Left lung (tissue), 10 donors: ENCODE measurements around the gene GPC5. TPM values are rescaled to one million over a fixed set of nuclear protein-coding genes. Genes with fewer than 3 reads are reported as not detected.

Experiments used
- ATAC-seq: fragments of 200-7000 bp; cut with Tn5 transposase; one replicate; pipeline ENCODE4 v1.9.1; 2020; ENCODE audit warnings: moderate library complexity
- DNase-seq, 4 donors: peaks; one replicate each; pipeline ENCODE4 v3.0.0-alpha.2; 2013 to 2020
- H3K27ac ChIP-seq, 2 donors: fragments of 200-600 bp; sonication (generic) in 1 of 2; one replicate each; pipeline versions ENCODE4 v1.5.0 to v1.8.0; 2020 to 2021
- H3K27me3 ChIP-seq, 2 donors: fragments of 200-600 bp; sonication (generic) in 1 of 2; one replicate each; pipeline versions ENCODE4 v1.5.0 to v1.8.0; 2020 to 2021
- H3K36me3 ChIP-seq, 2 donors: fragments of 200-600 bp; sonication (generic) in 1 of 2; one replicate each; pipeline versions ENCODE4 v1.5.0 to v1.8.0; 2020 to 2021
- H3K4me1 ChIP-seq, 2 donors: fragments of 200-600 bp; one replicate each; pipeline ENCODE4 v1.8.0; 2021
- H3K4me3 ChIP-seq, 2 donors: fragments of 200-600 bp; sonication (generic) in 1 of 2; one replicate each; pipeline versions ENCODE4 v1.5.0 to v1.8.0; 2020 to 2021; ENCODE audit warnings: mild to moderate bottlenecking in 1 of 2
- H3K9me3 ChIP-seq, 2 donors: fragments of 200-600 bp; sonication (generic) in 1 of 2; one replicate each; pipeline versions ENCODE4 v1.5.0 to v1.8.0; 2020 to 2021
- CTCF ChIP-seq, 2 donors: fragments of 200-600 bp; sonication (generic) in 1 of 2; IDR thresholded peaks; one replicate each; pipeline versions ENCODE4 v1.5.0 to v1.8.0; 2021; ENCODE audit warnings: antibody characterized with exemption in 2 of 2
- intact Hi-C, 2 donors: fragments of 100-400 bp; cut with DNase I; formaldehyde crosslinking; loops; one replicate each; pipeline versions ENCODE4 v1.11.2 to v1.14.2; 2022
- polyA plus RNA-seq, 6 donors: library from polyadenylated mRNA; unstranded; fragments of 120-200 nt; gene quantifications; one replicate each; pipeline ENCODE4 v1.2.1, GENCODE V29; 2013; ENCODE audit not compliant: insufficient read length in 6 of 6
- total RNA-seq, 2 donors: library from RNA; stranded (reverse); fragmentation: NEBNext Ultra II Directional; extraction: Animal tissue kit (Norgen Biotek cat#: 25700); gene quantifications; one replicate each; pipeline ENCODE4 v1.2.1, GENCODE V29; 2021
- donor health status: DM: no; HTN: yes; CAD: no.
- donor health status: DM: no; HTN: no; CAD: no.

Gene GPC5
- total and polyA plus RNA-seq, 8 donors = 9.2 to 19.5 (median 11.5) TPM

GRCh38 chr13:92804346-92804745 lies 1405.9 kb downstream of the GPC5 start:
- DNase-seq (no peak), ATAC-seq (no peak)
- intact Hi-C loops = no loop called here
- no peak for TF ChIP-seq CTCF (IDR thresholded peaks at IDR 0.05)
- H3K27me3 ChIP-seq = no peaks in the 10 kb centered on the region
- no peak overlapping the region for H3K27ac ChIP-seq
- peaks cover 3 to 6% of the 10 kb centered on the region in 2 donors for H3K4me1 ChIP-seq
- no peak overlapping the region for H3K4me3 ChIP-seq
- H3K9me3 ChIP-seq = peaks cover 0 to 2% of the 10 kb centered on the region in 2 donors
- no peaks in the 10 kb centered on the region for H3K36me3 ChIP-seq

GRCh38 chr13:92804926-92805325 lies 1406.5 kb downstream of the GPC5 start:
- peaks cover 3 to 6% of the 10 kb centered on the region in 2 donors for H3K4me1 ChIP-seq
- ATAC-seq (no peak), DNase-seq (no peak)
- no peak overlapping the region for H3K4me3 ChIP-seq
- intact Hi-C loops = no loop called here
- H3K9me3 ChIP-seq = peaks cover 0 to 2% of the 10 kb centered on the region in 2 donors
- no peak overlapping the region for H3K27ac ChIP-seq
- no peaks in the 10 kb centered on the region for H3K36me3 ChIP-seq
- no peaks in the 10 kb centered on the region for H3K27me3 ChIP-seq
- no peak for TF ChIP-seq CTCF (IDR thresholded peaks at IDR 0.05)

GRCh38 chr13:92805766-92806165 lies 1407.3 kb downstream of the GPC5 start:
- Histone ChIP-seq H3K4me3 (peak overlapping the region; percentile 4 to 33), H3K9me3 (peaks cover 0 to 2% of the 10 kb centered on the region in 2 donors), H3K27me3 (no peaks in the 10 kb centered on the region), H3K36me3 (no peaks in the 10 kb centered on the region), H3K27ac (peak overlapping the region; percentile 54 to 62), H3K4me1 (peaks cover 3 to 6% of the 10 kb centered on the region in 2 donors)
- DNase-seq (no peak), ATAC-seq (peak; percentile 59)
- intact Hi-C loops = no loop called here
- no peak for TF ChIP-seq CTCF (IDR thresholded peaks at IDR 0.05)

GRCh38 chr13:92806215-92806614 lies 1407.8 kb downstream of the GPC5 start:
- Histone ChIP-seq H3K27ac (peak overlapping the region; percentile 54 to 62), H3K4me3 (peak overlapping the region; percentile 4 to 33), H3K27me3 (no peaks in the 10 kb centered on the region), H3K4me1 (peaks cover 3 to 6% of the 10 kb centered on the region in 2 donors), H3K36me3 (no peaks in the 10 kb centered on the region), H3K9me3 (peaks cover 0 to 2% of the 10 kb centered on the region in 2 donors)
- TF ChIP-seq CTCF (IDR thresholded peaks at IDR 0.05) = no peak
- intact Hi-C loops = no loop called here
- ATAC-seq = peak; percentile 97
- peak in 1 of 4 donors; percentile 33 for DNase-seq

- Histone ChIP-seq H3K4me3 (no peak overlapping the region), H3K4me1 (peaks cover 3 to 6% of the 10 kb centered on the region in 2 donors), H3K27me3 (no peaks in the 10 kb centered on the region), H3K27ac (no peak overlapping the region), H3K9me3 (peaks cover 0 to 6% of the 10 kb centered on the region in 2 donors), H3K36me3 (no peaks in the 10 kb centered on the region)
- intact Hi-C loops = no loop called here
- ATAC-seq (no peak), DNase-seq (no peak)
- no peak for TF ChIP-seq CTCF (IDR thresholded peaks at IDR 0.05)
Measured at GRCh38 chr13:92807353-92807752, 1408.9 kb downstream of the GPC5 start.
